K562 (cell line): Measurements from ENCODE around the gene JUNB. TPM values are rescaled to one million over a fixed set of nuclear protein-coding genes. Genes with fewer than 3 reads are reported as not detected.

Experiments
- ATAC-seq: fragments of 200-7000 bp; cut with Tn5 transposase; 3 replicates; pipeline ENCODE4 v1.9.1; 2020; ENCODE audit warnings: moderate library complexity
- BruUV-seq: library from RNA; stranded (reverse); fragments of 400-500 nt; replicated peaks from 2 replicates; lab custom pipeline; 2021; lab: Mats Ljungman, UMichigan
- CTCF ChIA-PET: fragments of 300-600 bp; formaldehyde crosslinking; extraction: SDS; loops from one replicate; lab custom pipeline; 2021; ENCODE audit warnings: low intra/inter-chr PET ratio; lab: Yijun Ruan, JAX
- POLR2A ChIA-PET: fragments of 300-600, 350-650 bp; sonication (Branson Sonifier 250); formaldehyde crosslinking; extraction: SDS; loops from one replicate; lab custom pipeline; 2021; ENCODE audit warnings: antibody characterized with exemption, inconsistent platforms; lab: Yijun Ruan, JAX
- DNase-seq, 4 experiments: peaks; one replicate each; pipeline versions ENCODE4 v3.0.0 to v3.0.0-alpha.2; 2011 to 2018; ENCODE audit warnings: low spot score in 3 of 4, mixed read lengths in 3 of 4; ENCODE audit errors: extremely low read depth in 1 of 4
- FAIRE-seq: peaks from 2 replicates; lab custom pipeline; 2011; peaks lifted over from hg19 to GRCh38; lab: Jason Lieb, UNC
- H2AFZ ChIP-seq: 2 replicates; pipeline ENCODE4 v1.6.0; 2011; ENCODE audit warnings: low read depth, low read length, control low read depth, inconsistent platforms
- H3K27ac ChIP-seq: fragments of 200-600 bp; 3 replicates; pipeline ENCODE4 v1.8.0; 2011; ENCODE audit warnings: low read depth, mild to moderate bottlenecking, control low read depth, inconsistent platforms, low read length, moderate library complexity, mixed read lengths; ENCODE audit errors: extremely low read depth
- H3K27me3 ChIP-seq, 2 experiments: fragments of 300-600 bp in 1 of 2; 2 replicates in 1 of 2; 3 replicates in 1 of 2; pipeline versions ENCODE4 v1.6.0 to v1.8.0; 2011; ENCODE audit warnings: inconsistent platforms in 2 of 2, low read length in 2 of 2, mild to moderate bottlenecking in 1 of 2, mixed read lengths in 1 of 2, moderate library complexity in 1 of 2; ENCODE audit not compliant: control insufficient read depth in 2 of 2, insufficient read depth in 2 of 2
- H3K36me3 ChIP-seq: fragments of 300-600 bp; 3 replicates; pipeline ENCODE4 v1.8.0; 2011; ENCODE audit warnings: mild to moderate bottlenecking, low read length, inconsistent platforms; ENCODE audit not compliant: control insufficient read depth, insufficient read depth
- H3K4me1 ChIP-seq, 2 experiments: fragments of 200-600 bp in 1 of 2; replicated peaks in 1 of 2; 2 replicates in 1 of 2; 3 replicates in 1 of 2; pipeline versions ENCODE4 v1.5.1 to v1.8.0; 2011; ENCODE audit warnings: inconsistent platforms in 2 of 2, low read length in 2 of 2, mild to moderate bottlenecking in 1 of 2, mixed read lengths in 1 of 2, moderate library complexity in 1 of 2; ENCODE audit not compliant: control insufficient read depth in 2 of 2, insufficient read depth in 2 of 2
- H3K4me2 ChIP-seq: 2 replicates; pipeline ENCODE4 v1.6.1; 2011; ENCODE audit warnings: low read length, control low read depth, inconsistent platforms, mixed read lengths; ENCODE audit not compliant: insufficient read depth
- H3K4me3 ChIP-seq: fragments of 200-600 bp; sonication (generic), shearing (Covaris generic); 2 replicates; pipeline ENCODE4 v1.5.1; 2016; ENCODE audit warnings: control low read depth, inconsistent platforms
- H3K79me2 ChIP-seq: fragments of 200-600 bp; 3 replicates; pipeline ENCODE4 v1.8.0; 2011; ENCODE audit warnings: low read length, inconsistent platforms; ENCODE audit not compliant: control insufficient read depth, insufficient read depth
- H3K9ac ChIP-seq, 2 experiments: 2 replicates each; pipeline versions ENCODE4 v1.6.0 to v1.6.1; 2011; ENCODE audit warnings: low read depth in 2 of 2, low read length in 2 of 2, control low read depth in 1 of 2, inconsistent platforms in 1 of 2, mild to moderate bottlenecking in 1 of 2, mixed read lengths in 1 of 2; ENCODE audit not compliant: insufficient read depth in 1 of 2
- H3K9me1 ChIP-seq: one replicate; pipeline ENCODE4 v1.6.0; 2011; ENCODE audit warnings: inconsistent platforms, mild to moderate bottlenecking, low read length, moderate library complexity; ENCODE audit not compliant: control insufficient read depth, insufficient read depth
- H3K9me3 ChIP-seq: replicated peaks from 2 replicates; pipeline ENCODE4 v1.5.1; 2011; ENCODE audit warnings: low read depth, low read length, inconsistent platforms; ENCODE audit not compliant: control insufficient read depth, insufficient read depth
- H4K20me1 ChIP-seq: replicated peaks from 2 replicates; pipeline ENCODE4 v1.6.1; 2011; ENCODE audit warnings: low read length, inconsistent platforms, mixed read lengths; ENCODE audit not compliant: control insufficient read depth, insufficient read depth
- C11orf30 ChIP-seq: fragments of 450-650 bp; IDR thresholded peaks from 2 replicates; pipeline ENCODE4 v1.6.1; 2016; ENCODE audit warnings: low read depth, mild to moderate bottlenecking
- CBFB ChIP-seq: sonication (generic); formaldehyde crosslinking; IDR thresholded peaks from 2 replicates; pipeline ENCODE4 v1.4.0; 2020; ENCODE audit warnings: mild to moderate bottlenecking, missing genetic modification reagents
- ELF2 ChIP-seq: fragments of 250-450 bp; sonication (Bioruptor Pico); IDR thresholded peaks from 2 replicates; pipeline ENCODE4 v1.5.0; 2021; ENCODE audit warnings: mild to moderate bottlenecking
- FOXM1 ChIP-seq, 2 experiments: fragments of 450-650 bp in 1 of 2; sonication (generic) in 1 of 2; formaldehyde crosslinking in 1 of 2; IDR thresholded peaks; 2 replicates each; pipeline versions ENCODE4 v1.6.1 to v1.9.0; 2017 to 2022; ENCODE audit warnings: low read depth in 2 of 2, mild to moderate bottlenecking in 2 of 2, missing genetic modification reagents in 1 of 2, moderate library complexity in 1 of 2
- KLF1 ChIP-seq: fragments of 450-650 bp; IDR thresholded peaks from 2 replicates; pipeline ENCODE4 v1.6.1; 2016; ENCODE audit warnings: missing genetic modification characterization, missing compliant biosample characterization
- MCM7 ChIP-seq, 2 experiments: fragments of 450-650 bp; IDR thresholded peaks; 2 replicates each; pipeline ENCODE4 v1.6.1; 2016 to 2018
- NR2C2 ChIP-seq, 2 experiments: fragments of 200-800 bp in 1 of 2; sonication (Bioruptor generic) in 1 of 2; sonication (generic) in 1 of 2; formaldehyde crosslinking in 1 of 2; IDR thresholded peaks; 2 replicates each; pipeline versions ENCODE4 v1.6.1 to v1.8.0; 2016 to 2022; ENCODE audit warnings: mild to moderate bottlenecking in 1 of 2, missing compliant biosample characterization in 1 of 2, missing genetic modification characterization in 1 of 2, missing genetic modification reagents in 1 of 2
- PHF20 ChIP-seq: fragments of 450-650 bp; IDR thresholded peaks from 2 replicates; pipeline ENCODE4 v1.6.1; 2018; ENCODE audit not compliant: partially characterized antibody
- TOE1 ChIP-seq, 2 experiments: fragments of 450-650 bp in 1 of 2; sonication (generic) in 1 of 2; formaldehyde crosslinking in 1 of 2; IDR thresholded peaks; 2 replicates each; pipeline versions ENCODE4 v1.7.1 to v1.8.0; 2016 to 2022; ENCODE audit warnings: borderline replicate concordance in 2 of 2, mild to moderate bottlenecking in 2 of 2, antibody characterized with exemption in 1 of 2, inconsistent platforms in 1 of 2, low read depth in 1 of 2, missing genetic modification reagents in 1 of 2, moderate library complexity in 1 of 2
- ZNF318 ChIP-seq, 2 experiments: fragments of 450-650 bp; IDR thresholded peaks; 2 replicates each; pipeline ENCODE4 v1.6.1; 2016; ENCODE audit warnings: mild to moderate bottlenecking in 2 of 2, borderline replicate concordance in 1 of 2, low read depth in 1 of 2, moderate library complexity in 1 of 2
- ZNF586 ChIP-seq: fragments of 450-650 bp; formaldehyde crosslinking; conservative IDR thresholded peaks from 2 replicates; pipeline ENCODE4 v1.4.0; 2020; ENCODE audit warnings: mild to moderate bottlenecking, moderate library complexity
- WGBS: fragments of 100-300 bp; shearing (Covaris generic); methylation state at CpG from one replicate; pipeline ENCODE4 v1.1.6; 2016; ENCODE audit warnings: low coverage, mixed read lengths; ENCODE audit not compliant: insufficient coverage; ENCODE audit errors: missing lambda C conversion rate; 5-methylcytosine and 5-hydroxymethylcytosine counted together
- in situ Hi-C: fragments of 300-500 bp; cut with MboI; formaldehyde crosslinking; loops from 4 replicates; pipeline ENCODE4 v1.15.0; 2018; ENCODE audit warnings: inconsistent platforms, mixed read lengths
- intact Hi-C: fragments of 100-400 bp; cut with micrococcal nuclease; formaldehyde crosslinking; loops from 2 replicates; pipeline ENCODE4 v1.14.2; 2022
- polyA plus RNA-seq, 8 experiments: library from polyadenylated mRNA; depleted of rRNA in 4 of 8; stranded (reverse) in 5 of 8; unstranded in 3 of 8; fragments of >200 nt; fragmentation: Nextera tagmentation in 2 of 8; fragmentation: Illumina TruSeq in 1 of 8; extraction: Ambion mirVana in 2 of 8; extraction: Trizol in 1 of 8; gene quantifications; 2 replicates each; pipeline versions ENCODE4 v1.2.1 to v1.2.3, GENCODE V29; 2011 to 2014; ENCODE audit warnings: inconsistent platforms in 1 of 8, missing spikeins in 1 of 8
- total RNA-seq, 7 experiments: library from RNA; depleted of rRNA in 6 of 7; stranded (reverse); fragments of >200 nt in 6 of 7; fragmentation: Illumina TruSeq in 2 of 7; extraction: Trizol in 2 of 7; gene quantifications; 2 replicates each; pipeline versions ENCODE4 v1.2.1 to v1.2.3, GENCODE V29; 2011 to 2021; ENCODE audit warnings: low replicate concordance in 1 of 7
- TF ChIP-seq, protein P1 (sequence below): sonication (generic); formaldehyde crosslinking; IDR thresholded peaks from 2 replicates; pipeline ENCODE4 v1.8.1; 2022; ENCODE audit warnings: missing genetic modification reagents

The JUNB gene
- total and polyA plus RNA-seq, 9 of the 15 experiments (the other 6 are each of a cell fraction or from before 2014, with no cell fraction given): 0.23 to 88.1 (median 13.1) TPM

- DNase-seq (no peak), ATAC-seq (no peak), FAIRE-seq (no peak)
- H3K36me3 ChIP-seq: peaks cover 32% of the 10 kb centered on the region; the same call in 2 of the 3 replicates
- no peak overlapping the region for H2AFZ ChIP-seq
- H4K20me1 ChIP-seq: no peaks in the 10 kb centered on the region
- in situ Hi-C loops (no loop called here), intact Hi-C loops (no loop called here)
- CTCF ChIA-PET: no interaction called here
- H3K27ac ChIP-seq: no peak overlapping the region
- H3K79me2 ChIP-seq: peaks cover 41% of the 10 kb centered on the region
- no peaks in the 10 kb centered on the region for H3K27me3 ChIP-seq
- BruUV-seq: no TSS peak
- POLR2A ChIA-PET: interaction anchor here (0.6 to 2.5 kb wide), 4 partner anchors 11 to 348 kb away, joined by 4 to 29 read pairs (median 4); partner anchors contain the start of gene JUNB
- peaks cover 25 to 67% of the 10 kb centered on the region in 2 experiments; a peak in 4 of 5 replicates for H3K4me1 ChIP-seq
- no peak overlapping the region for H3K4me3 ChIP-seq
- no peaks in the 10 kb centered on the region for H3K9me3 ChIP-seq
- H3K9me1 ChIP-seq: no peaks in the 10 kb centered on the region
- 88% methylated on average over 17 of the region's 26 CpGs for WGBS
- H3K4me2 ChIP-seq: no peak overlapping the region
- peak overlapping the region in 1 of 2 experiments; percentile 40; a peak in 1 of 4 replicates for H3K9ac ChIP-seq
- TF ChIP-seq NR2C2 (CRISPR knock-in tag; IDR thresholded peaks at IDR 0.05) (no peak), NR2C2 (tag; IDR thresholded peaks at IDR 0.05) (no peak), C11orf30 (no peak), ELF2 (CRISPR knock-in tag) (no peak), CBFB (CRISPR knock-in tag) (no peak), MCM7 (IDR thresholded peaks at IDR 0.05) (no peak), TOE1 (IDR thresholded peaks at IDR 0.05; ENCODE audit: borderline replicate concordance) (no peak), TOE1 (CRISPR knock-in tag; IDR thresholded peaks at IDR 0.05; ENCODE audit: borderline replicate concordance, low read depth) (no peak), ZNF318 (IDR thresholded peaks at IDR 0.05; ENCODE audit: borderline replicate concordance in 1 of 2, low read depth in 1 of 2) (no peak), FOXM1 (IDR thresholded peaks at IDR 0.05; ENCODE audit: low read depth) (no peak), FOXM1 (CRISPR knock-in tag; IDR thresholded peaks at IDR 0.05; ENCODE audit: low read depth) (no peak), KLF1 (tag) (no peak), ZNF586 (CRISPR knock-in tag) (no peak), PHF20 (no peak)
- TF ChIP-seq, protein P1, sequence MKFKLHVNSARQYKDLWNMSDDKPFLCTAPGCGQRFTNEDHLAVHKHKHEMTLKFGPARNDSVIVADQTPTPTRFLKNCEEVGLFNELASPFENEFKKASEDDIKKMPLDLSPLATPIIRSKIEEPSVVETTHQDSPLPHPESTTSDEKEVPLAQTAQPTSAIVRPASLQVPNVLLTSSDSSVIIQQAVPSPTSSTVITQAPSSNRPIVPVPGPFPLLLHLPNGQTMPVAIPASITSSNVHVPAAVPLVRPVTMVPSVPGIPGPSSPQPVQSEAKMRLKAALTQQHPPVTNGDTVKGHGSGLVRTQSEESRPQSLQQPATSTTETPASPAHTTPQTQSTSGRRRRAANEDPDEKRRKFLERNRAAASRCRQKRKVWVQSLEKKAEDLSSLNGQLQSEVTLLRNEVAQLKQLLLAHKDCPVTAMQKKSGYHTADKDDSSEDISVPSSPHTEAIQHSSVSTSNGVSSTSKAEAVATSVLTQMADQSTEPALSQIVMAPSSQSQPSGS (CRISPR knock-in tag): no peak
Observed at GRCh38 chr19:12804051-12804450, 12.8 kb downstream of the JUNB start.
